Effector memory CD8-positive, alpha-beta T cell (primary cell): Measurements from ENCODE around the gene BEST1.

Source experiments
- ATAC-seq: fragments of 150-1000 bp; cut with Tn5 transposase; replicated peaks from 2 replicates; pipeline ENCODE4 v1.10.0; 2021; ENCODE audit warnings: mild to moderate bottlenecking, moderate library complexity
- DNase-seq, 3 experiments: peaks; one replicate each; pipeline ENCODE4 v3.0.0; 2021
- H3K27ac Mint-ChIP-seq, 2 donors: one replicate each; pipeline ENCODE4 v1.8.0; 2022; ENCODE audit warnings: mild to moderate bottlenecking in 2 of 2, mixed read lengths in 2 of 2, moderate library complexity in 2 of 2
- H3K27me3 Mint-ChIP-seq, 2 donors: one replicate each; pipeline ENCODE4 v1.8.0; 2022; ENCODE audit warnings: mixed read lengths in 2 of 2
- H3K36me3 Mint-ChIP-seq: one replicate; pipeline ENCODE4 v1.8.0; 2022; ENCODE audit warnings: mild to moderate bottlenecking, moderate library complexity, mixed read lengths; ENCODE audit not compliant: insufficient read depth
- H3K4me1 Mint-ChIP-seq, 2 donors: one replicate each; pipeline ENCODE4 v1.8.0; 2022; ENCODE audit warnings: low read depth in 2 of 2, mixed read lengths in 2 of 2
- H3K4me3 Mint-ChIP-seq, 2 donors: one replicate each; pipeline ENCODE4 v1.8.0; 2022; ENCODE audit warnings: mild to moderate bottlenecking in 2 of 2, mixed read lengths in 2 of 2, moderate library complexity in 2 of 2
- H3K9me3 Mint-ChIP-seq, 2 donors: one replicate each; pipeline ENCODE4 v1.8.0; 2022; ENCODE audit warnings: mixed read lengths in 2 of 2

BEST1 gene

DNA sequence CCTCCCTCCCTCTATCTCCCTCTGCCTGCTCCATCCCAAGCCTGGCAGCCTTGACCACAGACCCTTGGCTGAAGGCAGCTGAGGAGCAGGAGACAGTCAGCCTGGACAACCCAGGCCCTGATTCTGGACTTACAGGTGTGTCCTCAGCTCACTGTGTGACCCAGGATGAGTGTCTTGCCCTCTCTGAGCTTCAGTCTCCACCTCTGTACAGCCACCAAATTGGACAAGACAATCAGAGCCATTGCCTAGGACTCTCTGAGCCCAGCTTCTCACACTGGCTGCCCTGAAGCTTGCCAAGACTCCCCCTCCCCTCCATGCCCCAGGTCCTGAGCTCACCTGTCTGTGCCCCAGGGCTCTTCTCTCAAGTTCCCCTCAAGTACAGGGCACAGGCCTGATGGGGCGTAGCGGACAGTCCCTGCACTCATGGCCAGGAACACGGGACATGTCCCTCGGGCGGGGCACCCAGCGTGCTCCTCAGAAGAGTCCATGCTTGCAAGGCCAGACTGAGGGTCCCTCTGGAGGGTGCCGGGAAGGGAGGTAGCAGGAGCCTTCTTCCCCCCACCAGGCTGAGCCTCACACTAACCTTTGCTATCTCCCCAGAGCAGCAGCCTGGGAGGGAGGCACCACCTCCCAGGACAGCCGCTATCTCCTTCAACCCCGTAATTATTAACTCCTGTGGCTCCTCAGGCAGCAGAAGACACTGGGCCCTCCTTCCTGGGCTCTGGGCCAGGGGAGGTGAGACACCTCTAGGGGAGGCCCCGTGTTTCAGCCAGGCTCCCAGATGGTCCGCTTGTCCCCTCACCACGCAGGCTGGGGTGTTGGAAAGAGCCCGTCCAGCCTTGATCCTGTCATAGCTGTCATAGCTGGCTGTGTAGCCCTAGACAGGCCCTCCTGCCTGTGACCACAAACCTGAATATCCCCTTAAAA lies 30.2 kb upstream of the BEST1 start:
- Mint-ChIP-seq H3K4me1 (peaks cover 11 to 13% of the 10 kb centered on the region in 2 donors), H3K9me3 (no peaks in the 10 kb centered on the region), H3K27ac (no peak overlapping the region), H3K4me3 (no peak overlapping the region), H3K27me3 (peaks cover 70 to 94% of the 10 kb centered on the region in 2 donors), H3K36me3 (no peaks in the 10 kb centered on the region)
- DNase-seq (no peak), ATAC-seq (no peak)

- no peaks in the 10 kb centered on the region for H3K36me3 Mint-ChIP-seq
- no peak overlapping the region for H3K4me3 Mint-ChIP-seq
- H3K27me3 Mint-ChIP-seq: peaks cover 59 to 85% of the 10 kb centered on the region in 2 donors
- no peak overlapping the region for H3K27ac Mint-ChIP-seq
- ATAC-seq: no peak
- H3K4me1 Mint-ChIP-seq: peaks cover 11 to 13% of the 10 kb centered on the region in 2 donors
- no peak for DNase-seq
- H3K9me3 Mint-ChIP-seq: no peaks in the 10 kb centered on the region
Measured at GRCh38 chr11:61921446-61921845, 28.7 kb upstream of the BEST1 start.

DNA sequence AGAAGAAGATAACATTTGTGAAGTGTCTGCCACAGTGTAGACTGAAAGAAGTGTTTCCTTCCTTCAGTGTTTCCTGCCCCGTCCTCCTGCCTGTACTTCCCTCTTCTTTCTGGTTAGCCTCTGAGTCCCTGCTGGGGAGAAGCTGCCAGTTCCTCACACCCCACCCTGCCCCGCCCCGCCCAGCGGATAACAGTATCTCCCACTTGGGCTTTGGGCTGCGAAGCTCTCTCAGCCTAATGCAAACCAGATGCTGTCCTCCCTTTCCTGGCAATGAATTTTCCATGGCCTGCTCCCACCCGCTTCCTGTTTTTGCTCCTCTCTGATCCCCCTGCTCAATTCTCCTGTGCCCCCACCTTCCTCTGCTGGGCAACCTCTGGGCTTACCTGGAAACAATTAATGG lies 27.6 kb upstream of the BEST1 start:
- no peaks in the 10 kb centered on the region for H3K9me3 Mint-ChIP-seq
- H3K4me3 Mint-ChIP-seq: no peak overlapping the region
- H3K27ac Mint-ChIP-seq: no peak overlapping the region
- DNase-seq (no peak), ATAC-seq (no peak)
- H3K36me3 Mint-ChIP-seq: no peaks in the 10 kb centered on the region
- H3K4me1 Mint-ChIP-seq: peaks cover 11 to 12% of the 10 kb centered on the region in 2 donors
- H3K27me3 Mint-ChIP-seq: peaks cover 55 to 80% of the 10 kb centered on the region in 2 donors

DNA sequence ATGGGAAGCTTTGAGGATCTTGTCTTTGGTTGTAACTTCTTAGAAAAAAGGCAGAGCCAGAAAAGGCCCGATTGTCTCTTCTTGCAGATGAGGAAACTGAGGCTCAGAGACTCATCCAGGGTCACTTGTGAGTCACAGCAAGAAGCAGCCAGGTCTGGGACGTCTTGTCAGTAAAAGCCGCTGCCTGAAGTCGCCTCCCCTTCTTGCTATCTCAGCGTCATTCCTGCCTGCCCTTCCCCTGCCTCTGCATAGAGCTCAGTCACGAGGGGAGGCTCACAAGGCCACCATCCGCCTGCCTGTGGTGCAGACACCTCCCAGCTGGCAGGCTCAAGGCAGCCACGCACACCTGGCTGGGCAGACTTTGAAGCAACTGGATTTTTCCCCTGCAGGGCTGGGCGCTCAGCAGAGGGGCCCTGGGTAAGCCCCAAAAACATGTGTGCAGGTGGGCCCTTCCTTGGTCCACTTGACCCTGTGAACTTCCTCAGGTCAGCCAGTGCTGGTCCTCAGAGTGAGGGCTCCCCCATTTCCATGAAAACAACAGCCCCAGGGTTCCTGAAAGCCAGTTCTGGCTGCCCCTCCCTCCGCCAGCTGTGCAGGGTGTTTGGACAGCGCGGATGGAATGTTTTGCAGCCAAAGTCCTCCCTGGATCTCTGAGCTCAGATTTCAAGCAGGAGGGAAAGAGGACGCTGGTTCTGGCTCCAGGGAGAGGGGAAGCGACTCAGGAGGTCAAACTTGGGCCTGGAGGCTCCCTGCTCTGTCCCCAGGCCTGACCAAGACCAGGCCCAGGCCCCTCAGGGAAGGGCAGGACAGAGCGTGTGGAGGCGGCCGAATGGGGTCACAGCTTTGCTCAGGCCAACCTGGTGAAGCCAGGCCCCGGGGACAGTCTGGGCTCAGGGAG lies 26.7 kb upstream of the BEST1 start:
- no peaks in the 10 kb centered on the region for H3K36me3 Mint-ChIP-seq
- no peak overlapping the region for H3K27ac Mint-ChIP-seq

DNA sequence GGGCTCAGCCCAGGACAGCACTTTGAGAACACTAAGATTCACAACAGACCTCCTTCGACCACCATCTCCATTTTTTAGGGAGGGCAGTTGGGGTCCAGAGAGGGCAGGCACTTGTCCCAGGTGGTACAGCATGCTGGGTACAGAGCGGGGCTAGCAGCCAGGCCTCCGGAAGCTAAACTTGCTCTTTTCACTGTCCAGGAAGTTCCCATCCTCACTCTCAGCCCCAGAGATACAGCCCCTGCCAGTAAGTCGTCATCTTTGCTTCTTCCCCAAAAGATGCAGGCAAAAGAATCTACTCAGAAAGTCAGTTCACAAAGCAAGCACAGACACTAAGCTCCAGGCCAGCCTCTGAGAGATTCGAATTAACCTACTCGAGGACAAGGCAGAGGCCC lies 26.1 kb upstream of the BEST1 start:
- Mint-ChIP-seq H3K9me3 (no peaks in the 10 kb centered on the region), H3K27me3 (peaks cover 40 to 70% of the 10 kb centered on the region in 2 donors), H3K4me3 (no peak overlapping the region), H3K4me1 (no peaks in the 10 kb centered on the region), H3K36me3 (no peaks in the 10 kb centered on the region), H3K27ac (no peak overlapping the region)
- no peak for DNase-seq
- ATAC-seq: no peak

More for the DNA sequence above, 26.7 kb upstream of the BEST1 start:
- Mint-ChIP-seq H3K9me3 (no peaks in the 10 kb centered on the region), H3K4me1 (peaks cover 2 to 3% of the 10 kb centered on the region in 2 donors), H3K27me3 (peaks cover 47 to 76% of the 10 kb centered on the region in 2 donors), H3K4me3 (no peak overlapping the region)
- ATAC-seq (no peak), DNase-seq (no peak)

DNA sequence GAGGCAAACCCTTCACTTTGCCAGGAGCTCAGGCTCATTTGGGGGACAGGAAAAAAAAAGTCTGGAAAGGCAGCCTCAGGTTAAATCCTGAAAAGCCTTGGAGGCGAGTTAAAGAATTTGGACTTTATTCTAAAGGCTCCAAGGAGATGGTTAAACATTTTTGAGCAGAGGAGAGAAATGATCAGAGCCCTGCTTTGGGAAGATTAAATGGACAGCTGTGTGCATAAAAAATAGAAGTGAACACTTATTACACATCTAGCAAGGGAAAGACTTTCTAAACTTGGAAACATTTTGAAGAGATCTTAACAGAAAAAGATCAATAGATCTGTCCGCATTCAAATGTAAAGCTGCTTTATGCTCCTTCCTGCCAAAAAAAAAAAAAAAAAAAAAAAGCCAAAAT lies 24.4 kb upstream of the BEST1 start:
- no peak for DNase-seq
- H3K4me1 Mint-ChIP-seq: no peaks in the 10 kb centered on the region
- no peaks in the 10 kb centered on the region for H3K36me3 Mint-ChIP-seq
- peaks cover 26 to 54% of the 10 kb centered on the region in 2 donors for H3K27me3 Mint-ChIP-seq
- peak overlapping the region in 1 of 2 donors; percentile 50 for H3K27ac Mint-ChIP-seq
- no peaks in the 10 kb centered on the region for H3K9me3 Mint-ChIP-seq
- H3K4me3 Mint-ChIP-seq: no peak overlapping the region
- ATAC-seq: no peak

DNA sequence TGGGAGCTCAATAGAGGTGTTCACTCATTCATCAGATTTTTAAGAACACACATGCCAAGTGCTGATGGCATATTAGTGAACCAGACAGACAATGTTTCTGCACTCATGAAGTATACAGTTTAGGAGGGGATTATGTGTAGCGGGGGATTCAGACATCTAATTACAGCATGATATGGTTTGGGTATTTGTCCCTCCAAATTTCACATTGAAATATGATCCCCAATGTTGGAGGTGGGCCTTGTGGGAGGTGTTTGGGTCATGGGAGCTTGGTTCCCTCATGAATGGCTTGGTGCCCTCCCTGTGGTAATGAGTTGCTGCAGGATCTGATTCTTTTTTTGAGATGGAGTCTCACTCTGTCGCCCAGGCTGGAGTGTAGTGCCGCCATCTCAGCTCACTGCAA lies 23.9 kb upstream of the BEST1 start:
- Mint-ChIP-seq H3K4me3 (no peak overlapping the region), H3K27me3 (peaks cover 26 to 53% of the 10 kb centered on the region in 2 donors), H3K36me3 (no peaks in the 10 kb centered on the region), H3K27ac (no peak overlapping the region), H3K4me1 (no peaks in the 10 kb centered on the region), H3K9me3 (no peaks in the 10 kb centered on the region)
- ATAC-seq: no peak
- DNase-seq: no peak

DNA sequence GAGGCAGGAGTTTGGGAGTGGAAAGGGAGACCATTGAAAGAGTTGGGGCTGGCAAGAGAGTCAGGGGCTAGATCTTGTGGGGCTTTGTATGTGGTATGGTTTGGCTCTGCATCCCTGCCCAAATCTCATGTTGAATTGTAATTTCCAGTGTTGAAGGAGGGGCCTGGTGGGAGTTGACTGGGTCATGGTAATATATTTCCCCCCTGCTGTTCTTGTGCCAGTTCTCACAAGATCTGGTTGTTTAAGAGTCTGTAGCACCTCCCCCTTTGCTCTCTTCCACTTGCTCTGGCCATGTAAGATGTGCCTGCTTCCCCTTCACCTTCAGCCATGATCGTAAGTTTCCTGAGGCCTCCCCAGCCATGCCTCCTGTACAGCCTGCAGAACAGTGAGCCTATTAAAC lies 22.6 kb upstream of the BEST1 start:
- H3K36me3 Mint-ChIP-seq: no peaks in the 10 kb centered on the region
- H3K27me3 Mint-ChIP-seq: peaks cover 28 to 45% of the 10 kb centered on the region in 2 donors
- no peaks in the 10 kb centered on the region for H3K9me3 Mint-ChIP-seq
- no peaks in the 10 kb centered on the region for H3K4me1 Mint-ChIP-seq
- H3K4me3 Mint-ChIP-seq: no peak overlapping the region
- H3K27ac Mint-ChIP-seq: no peak overlapping the region
- no peak for ATAC-seq
- no peak for DNase-seq

GRCh38 chr11:61928606-61929005 lies 21.5 kb upstream of the BEST1 start:
- H3K27ac Mint-ChIP-seq: no peak overlapping the region

GRCh38 chr11:61930933-61931332 lies 19.2 kb upstream of the BEST1 start:
- Mint-ChIP-seq H3K27ac (no peak overlapping the region), H3K4me3 (no peak overlapping the region), H3K4me1 (no peaks in the 10 kb centered on the region), H3K27me3 (peaks cover 28 to 35% of the 10 kb centered on the region in 2 donors), H3K36me3 (no peaks in the 10 kb centered on the region), H3K9me3 (peaks cover 0 to 3% of the 10 kb centered on the region in 2 donors)
- DNase-seq (no peak), ATAC-seq (no peak)

More at GRCh38 chr11:61928606-61929005, 21.5 kb upstream of the BEST1 start:
- peaks cover 0 to 2% of the 10 kb centered on the region in 2 donors for H3K9me3 Mint-ChIP-seq
- ATAC-seq: no peak
- no peaks in the 10 kb centered on the region for H3K4me1 Mint-ChIP-seq
- H3K27me3 Mint-ChIP-seq: peaks cover 27 to 44% of the 10 kb centered on the region in 2 donors
- no peak overlapping the region for H3K4me3 Mint-ChIP-seq
- H3K36me3 Mint-ChIP-seq: no peaks in the 10 kb centered on the region
- no peak for DNase-seq

DNA sequence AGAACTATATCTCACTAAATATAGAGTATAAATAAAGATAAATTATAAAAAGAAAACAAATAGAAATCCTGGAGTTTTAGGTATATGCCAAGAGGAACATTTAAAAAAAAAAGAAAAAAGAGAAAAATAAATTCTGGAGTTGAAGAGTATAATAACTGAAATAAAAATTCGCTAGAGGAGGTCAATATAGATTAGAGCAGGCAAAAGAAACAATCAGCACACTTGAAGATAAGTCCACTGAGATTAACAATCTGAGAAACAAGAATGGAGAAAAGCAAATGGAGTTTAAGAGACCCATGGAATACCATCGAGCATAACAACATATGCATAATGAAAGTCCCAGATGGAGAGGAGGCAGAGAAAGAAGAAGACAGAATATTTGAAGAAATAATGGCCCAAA lies 14.3 kb upstream of the BEST1 start:
- ATAC-seq (no peak), DNase-seq (no peak)
- Mint-ChIP-seq H3K4me3 (no peak overlapping the region), H3K27me3 (peaks cover 49 to 57% of the 10 kb centered on the region in 2 donors), H3K27ac (no peak overlapping the region), H3K36me3 (no peaks in the 10 kb centered on the region), H3K9me3 (peaks cover 0 to 4% of the 10 kb centered on the region in 2 donors), H3K4me1 (no peaks in the 10 kb centered on the region)

GRCh38 chr11:61940466-61940865 lies 9.7 kb upstream of the BEST1 start:
- no peak overlapping the region for H3K27ac Mint-ChIP-seq

GRCh38 chr11:61945191-61945590 lies 5.0 kb upstream of the BEST1 start:
- H3K27me3 Mint-ChIP-seq: peaks cover 17 to 21% of the 10 kb centered on the region in 2 donors
- DNase-seq (no peak), ATAC-seq (no peak)
- no peaks in the 10 kb centered on the region for H3K36me3 Mint-ChIP-seq
- no peak overlapping the region for H3K27ac Mint-ChIP-seq
- H3K4me1 Mint-ChIP-seq: peaks cover 0 to 3% of the 10 kb centered on the region in 2 donors
- H3K9me3 Mint-ChIP-seq: no peaks in the 10 kb centered on the region
- H3K4me3 Mint-ChIP-seq: no peak overlapping the region

More at GRCh38 chr11:61940466-61940865, 9.7 kb upstream of the BEST1 start:
- peaks cover 0 to 2% of the 10 kb centered on the region in 2 donors for H3K9me3 Mint-ChIP-seq
- no peak overlapping the region for H3K4me3 Mint-ChIP-seq
- H3K36me3 Mint-ChIP-seq: no peaks in the 10 kb centered on the region
- ATAC-seq: no peak
- no peak for DNase-seq
- H3K27me3 Mint-ChIP-seq: peaks cover 24 to 38% of the 10 kb centered on the region in 2 donors
- no peaks in the 10 kb centered on the region for H3K4me1 Mint-ChIP-seq
